HG03280 (cell line): ENCODE measurements around the gene SDHA.
"Not testable (repeated sequence)": the region's sequence is repeated elsewhere in the genome, so short reads cannot be mapped to it uniquely, and the experiment has no call there.

ENCODE experiments used
- ATAC-seq: cut with Tn5 transposase; IDR thresholded peaks from one replicate; pipeline ENCODE4 v1.9.1; 2021; ENCODE audit warnings: mild to moderate bottlenecking, moderate library complexity; ENCODE audit not compliant: unreplicated experiment

The SDHA gene

DNA sequence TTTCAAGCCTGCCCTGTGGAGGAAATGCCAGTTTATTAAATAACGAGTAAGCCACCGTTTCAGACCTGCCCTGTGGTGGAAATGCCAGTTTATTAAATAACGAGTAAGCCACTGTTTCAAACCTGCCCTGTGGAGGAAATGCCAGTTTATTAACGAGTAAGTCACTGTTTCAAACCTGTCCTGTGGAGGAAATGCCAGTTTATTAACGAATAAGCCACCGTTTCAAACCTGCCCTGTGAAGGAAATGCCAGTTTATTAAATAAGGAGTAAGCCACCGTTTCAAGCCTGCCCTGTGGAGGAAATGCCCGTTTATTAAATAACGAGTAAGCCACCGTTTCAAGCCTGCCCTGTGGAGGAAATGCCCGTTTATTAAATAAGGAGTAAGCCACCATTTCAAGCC, 33.9 kb downstream of the SDHA start:
- ATAC-seq: not testable (repeated sequence)

DNA sequence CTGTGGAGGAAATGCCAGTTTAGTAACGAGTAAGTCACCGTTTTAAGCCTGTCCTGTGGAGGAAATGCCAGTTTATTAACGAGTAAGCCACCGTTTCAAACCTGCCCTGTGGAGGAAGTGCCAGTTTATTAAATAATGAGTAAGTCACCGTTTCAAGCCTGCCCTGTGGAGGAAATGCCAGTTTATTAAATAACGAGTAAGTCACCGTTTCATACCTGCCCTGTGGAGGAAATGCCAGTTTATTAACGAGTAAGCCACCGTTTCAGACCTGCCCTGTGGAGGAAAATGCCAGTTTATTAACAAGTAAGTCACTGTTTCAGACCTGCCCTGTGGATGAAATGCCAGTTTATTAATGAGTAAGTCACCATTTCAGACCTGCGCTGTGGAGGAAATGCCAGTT, 34.4 kb downstream of the SDHA start:
- no peak for ATAC-seq

DNA sequence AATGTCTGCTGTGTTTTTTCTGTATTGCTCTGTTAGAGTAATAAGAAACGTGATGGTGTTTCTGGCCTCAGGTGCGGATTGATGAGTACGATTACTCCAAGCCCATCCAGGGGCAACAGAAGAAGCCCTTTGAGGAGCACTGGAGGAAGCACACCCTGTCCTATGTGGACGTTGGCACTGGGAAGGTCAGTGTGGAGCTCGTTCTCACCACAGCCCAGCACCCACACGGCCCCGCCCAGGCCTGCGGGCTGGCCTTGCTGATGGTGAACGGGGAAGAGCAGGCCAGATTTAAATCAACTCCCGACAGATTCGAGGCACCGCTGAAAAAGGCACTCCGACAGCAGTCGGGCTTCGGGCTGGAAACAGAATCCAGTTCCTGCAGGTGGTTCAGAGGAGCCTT, 36.2 kb downstream of the SDHA start:
- ATAC-seq: not testable (repeated sequence)

DNA sequence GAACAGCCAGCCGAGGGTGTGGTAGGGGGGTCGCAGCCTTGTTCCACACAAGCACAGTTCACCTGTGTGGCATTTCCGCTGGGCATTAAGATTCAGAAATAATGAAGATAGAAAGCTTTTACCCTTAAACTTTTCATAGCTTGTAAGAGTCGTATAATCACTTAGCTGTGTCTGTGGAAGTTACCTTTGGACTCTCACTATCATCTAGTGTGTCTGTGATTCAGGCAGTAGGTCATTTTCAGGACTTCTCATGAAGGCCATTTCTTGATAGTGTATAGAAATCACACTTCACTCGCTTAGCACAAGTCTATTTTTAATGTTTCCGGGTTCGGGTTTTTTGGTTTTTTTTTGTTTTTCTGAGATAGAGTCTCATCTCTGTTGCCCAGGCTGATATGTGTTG, 37.0 kb downstream of the SDHA start:
- ATAC-seq: not testable (repeated sequence)

DNA sequence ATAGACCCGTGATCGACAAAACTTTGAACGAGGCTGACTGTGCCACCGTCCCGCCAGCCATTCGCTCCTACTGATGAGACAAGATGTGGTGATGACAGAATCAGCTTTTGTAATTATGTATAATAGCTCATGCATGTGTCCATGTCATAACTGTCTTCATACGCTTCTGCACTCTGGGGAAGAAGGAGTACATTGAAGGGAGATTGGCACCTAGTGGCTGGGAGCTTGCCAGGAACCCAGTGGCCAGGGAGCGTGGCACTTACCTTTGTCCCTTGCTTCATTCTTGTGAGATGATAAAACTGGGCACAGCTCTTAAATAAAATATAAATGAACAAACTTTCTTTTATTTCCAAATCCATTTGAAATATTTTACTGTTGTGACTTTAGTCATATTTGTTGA, 38.2 kb downstream of the SDHA start:
- not testable (repeated sequence) for ATAC-seq

DNA sequence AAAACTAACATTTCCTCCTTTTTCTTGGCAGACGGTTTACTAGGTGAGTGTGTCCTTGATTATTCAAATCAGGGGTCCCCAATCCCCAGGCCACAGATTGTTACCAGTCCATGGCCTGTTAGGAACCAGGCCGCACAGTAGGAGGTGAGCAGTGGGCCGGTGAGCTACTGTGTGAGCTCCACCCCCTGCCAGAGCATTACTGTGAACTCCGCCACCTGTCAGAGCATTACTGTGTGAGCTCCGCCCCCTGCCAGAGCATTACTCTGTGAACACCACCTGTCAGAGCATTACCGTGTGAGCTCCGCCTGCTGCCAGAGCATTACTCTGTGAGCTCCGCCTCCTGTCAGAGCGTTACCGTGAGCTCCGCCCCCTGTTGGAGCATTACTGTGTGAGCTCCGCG, 39.0 kb downstream of the SDHA start:
- ATAC-seq: no peak

DNA sequence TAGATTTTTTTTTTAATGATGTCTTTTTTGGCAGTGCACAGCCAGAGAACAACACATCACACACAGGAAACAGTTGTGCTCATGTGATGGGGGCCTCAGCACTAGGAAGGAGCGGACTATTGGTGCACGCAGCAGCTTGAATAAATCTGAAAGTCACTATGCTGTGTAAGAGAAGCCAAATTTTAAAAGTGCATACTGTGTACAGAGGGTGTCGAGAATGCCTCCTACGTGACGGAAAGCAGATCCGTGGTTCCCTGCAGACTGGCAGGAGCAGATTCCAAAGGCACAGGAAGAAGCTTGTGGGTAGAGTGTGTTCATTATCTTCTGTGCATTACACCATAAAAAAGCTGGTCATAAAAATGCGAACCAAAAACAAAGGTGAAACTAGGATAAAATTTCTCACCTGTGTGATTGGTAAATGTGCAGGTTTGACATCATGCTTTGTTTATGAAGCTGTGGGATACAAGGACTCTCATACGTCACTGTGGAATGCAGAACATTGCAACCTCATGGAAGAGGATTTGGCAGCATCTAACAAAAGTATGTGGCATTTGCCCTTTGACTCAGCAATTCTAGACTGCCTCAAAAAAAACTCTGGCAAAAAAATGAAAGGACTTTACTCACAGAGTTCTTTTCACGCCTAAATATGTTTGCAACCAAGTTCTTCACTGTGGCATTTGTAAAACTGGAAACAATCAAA, 45.3 kb downstream of the SDHA start:
- not testable (repeated sequence) for ATAC-seq

DNA sequence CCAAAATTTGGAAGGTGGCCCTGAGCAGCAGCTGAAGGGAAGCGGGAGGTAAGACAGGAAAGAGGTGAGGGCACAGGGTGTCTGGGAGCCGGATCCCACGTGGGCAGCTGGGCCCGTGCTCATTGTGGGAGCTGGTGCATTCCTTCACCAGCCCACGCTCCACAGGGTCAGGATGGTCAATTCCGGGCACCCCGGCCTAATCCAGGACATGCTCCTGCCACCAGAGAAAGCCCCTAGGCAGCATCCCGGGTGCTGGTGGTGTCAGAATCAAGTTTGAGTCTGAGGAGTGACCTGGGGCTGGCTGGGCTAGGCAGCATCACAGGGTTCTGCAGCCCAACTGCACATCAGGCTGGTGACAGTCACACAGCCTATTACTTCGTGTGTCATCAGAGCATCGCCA, 46.2 kb downstream of the SDHA start:
- no peak for ATAC-seq

DNA sequence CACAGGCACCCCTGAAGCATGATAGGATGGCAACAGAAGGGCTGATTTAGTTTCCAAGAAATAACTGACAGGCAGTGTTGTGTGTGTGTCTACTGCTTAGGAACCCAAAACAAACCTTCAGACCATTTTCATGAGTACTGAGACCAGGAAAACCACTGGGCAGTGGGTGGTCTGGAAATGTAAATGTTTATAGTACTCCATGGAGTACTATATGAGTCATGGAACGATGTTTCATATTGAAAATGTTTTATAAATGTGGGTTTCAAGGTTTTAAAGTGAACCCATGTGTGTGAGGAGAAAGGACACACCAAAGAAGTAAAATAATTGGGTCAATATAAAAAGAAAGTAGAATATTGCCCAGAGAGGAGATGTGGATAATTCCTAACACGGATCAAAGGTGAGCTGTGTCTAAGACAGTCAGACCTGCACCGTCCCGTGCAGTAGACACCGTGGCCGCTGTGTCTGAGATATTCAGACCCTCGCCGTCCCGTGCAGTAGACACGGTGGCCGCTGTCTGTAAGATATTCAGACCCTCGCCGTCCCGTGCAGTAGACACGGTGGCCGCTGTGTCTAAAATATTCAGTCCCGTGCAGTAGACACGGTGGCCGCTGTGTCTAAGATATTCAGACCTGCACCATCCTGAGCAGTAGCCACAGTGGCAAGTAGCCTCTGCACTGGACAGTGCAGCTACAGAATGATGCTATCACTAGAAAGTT, 48.3 kb downstream of the SDHA start:
- ATAC-seq: not testable (repeated sequence)

DNA sequence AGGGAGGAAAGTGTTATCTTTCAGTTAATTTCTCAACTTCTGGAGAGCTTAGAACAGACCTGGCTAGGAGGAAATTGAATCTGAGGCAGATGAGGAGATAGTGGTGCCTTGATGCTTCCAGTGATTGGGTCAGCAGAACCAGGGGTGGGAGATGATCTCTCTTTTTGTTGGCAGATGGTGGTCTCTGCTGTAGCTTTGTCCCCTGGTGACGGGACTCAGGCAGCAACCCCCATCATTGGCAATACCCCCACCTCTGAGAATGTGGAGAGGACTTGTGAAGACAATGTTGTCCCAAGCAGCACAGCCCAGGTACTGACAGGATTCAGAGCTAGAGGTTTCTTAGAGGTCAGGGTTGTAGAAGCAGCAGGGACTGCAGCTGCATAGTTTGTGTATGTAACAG, 49.6 kb downstream of the SDHA start:
- no peak for ATAC-seq

DNA sequence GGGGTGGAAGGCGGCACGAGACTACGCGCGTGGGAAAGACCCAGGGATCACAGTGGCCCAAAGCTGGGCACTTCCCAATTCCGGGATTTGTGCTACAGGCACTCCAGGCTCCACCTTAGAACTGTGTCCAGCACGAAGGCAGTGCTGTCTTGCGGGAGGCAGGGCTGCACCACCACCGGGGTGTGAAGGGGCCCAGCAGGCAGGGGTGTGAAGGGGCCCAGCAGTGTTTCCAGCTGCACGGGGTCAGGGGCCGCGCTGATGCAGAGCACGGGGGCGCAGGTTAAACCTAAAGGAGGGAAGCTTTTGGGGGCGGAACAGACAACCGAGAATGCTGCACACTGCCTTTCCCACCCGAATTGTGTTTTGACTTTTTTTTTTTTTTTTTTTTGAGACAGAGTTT, 52.2 kb downstream of the SDHA start:
- no peak for ATAC-seq

DNA sequence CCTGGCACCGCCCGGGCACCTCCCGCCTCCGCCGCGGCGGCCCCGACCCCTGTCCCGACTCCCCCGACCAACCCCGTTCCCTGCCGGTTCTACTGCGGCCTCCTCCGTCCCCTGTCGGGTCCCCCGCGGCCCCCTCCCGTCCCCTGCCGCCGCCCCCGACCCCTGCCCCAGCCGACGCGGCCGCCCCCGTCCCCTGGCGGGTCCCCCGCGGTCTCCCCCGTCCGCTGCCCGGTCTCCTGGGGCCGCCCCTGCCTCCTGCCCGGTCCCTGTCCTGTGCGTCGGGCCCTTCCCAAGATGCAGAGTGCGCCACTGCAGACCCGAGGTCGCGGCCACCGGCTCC, 53.7 kb downstream of the SDHA start:
- ATAC-seq: peak; percentile 15

DNA sequence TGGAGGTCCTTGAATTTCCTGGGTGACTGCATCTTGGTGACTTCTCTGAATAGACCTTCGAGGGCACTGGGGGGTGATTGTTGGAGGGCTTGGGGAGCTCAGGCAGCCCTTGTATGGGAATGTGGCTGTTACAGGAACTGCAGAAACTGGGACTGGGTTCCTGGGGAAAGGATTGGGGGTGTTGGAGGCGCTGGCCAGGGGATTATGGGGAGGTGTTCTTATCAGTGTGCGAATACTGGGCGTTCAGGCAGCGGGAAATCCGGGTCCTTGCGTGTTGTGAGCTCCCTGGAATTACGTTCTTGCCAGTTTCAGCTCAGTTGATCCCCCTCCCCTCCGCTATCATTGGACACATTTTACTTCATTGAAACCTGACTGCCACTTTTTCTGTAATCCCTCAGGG, 55.0 kb downstream of the SDHA start:
- ATAC-seq: not testable (repeated sequence)

DNA sequence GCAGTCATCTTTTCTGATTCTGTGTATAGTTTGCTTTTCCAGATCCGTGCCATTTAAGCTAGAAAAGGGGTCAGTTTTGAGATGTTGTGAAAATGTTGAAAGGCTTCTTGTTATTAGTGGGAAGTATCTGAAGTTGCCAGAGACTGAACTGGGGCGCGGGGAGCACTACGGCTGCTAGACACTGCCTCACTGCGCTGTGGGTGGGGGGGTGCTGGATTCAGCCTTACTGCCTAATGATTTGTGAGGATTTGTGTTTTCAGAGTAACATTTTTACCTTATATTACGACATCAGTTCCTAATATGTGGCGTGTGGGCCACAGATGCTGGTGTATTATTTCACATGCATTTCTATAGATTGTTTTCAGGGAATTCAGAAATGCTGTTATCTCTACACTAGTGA, 55.4 kb downstream of the SDHA start:
- not testable (repeated sequence) for ATAC-seq

DNA sequence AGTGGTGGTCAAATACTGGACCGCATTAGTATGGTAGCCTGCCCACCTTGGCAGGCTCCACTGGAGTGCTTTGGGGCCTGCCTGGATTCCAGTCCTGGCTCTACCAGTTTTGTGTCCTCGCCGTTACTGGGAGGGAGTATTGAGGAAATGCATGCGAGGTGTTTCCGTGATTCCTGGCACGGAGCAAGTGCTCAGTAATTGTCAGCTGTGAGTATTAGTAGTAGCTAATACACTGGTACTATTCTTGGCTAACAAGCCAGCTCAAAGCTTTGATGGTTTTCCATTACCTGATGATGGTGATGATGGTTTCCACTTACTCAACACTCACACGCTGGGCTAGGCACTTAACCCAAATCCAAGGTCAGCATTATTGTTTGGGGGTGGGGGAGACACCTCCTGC, 56.2 kb downstream of the SDHA start:
- ATAC-seq: not testable (repeated sequence)

DNA sequence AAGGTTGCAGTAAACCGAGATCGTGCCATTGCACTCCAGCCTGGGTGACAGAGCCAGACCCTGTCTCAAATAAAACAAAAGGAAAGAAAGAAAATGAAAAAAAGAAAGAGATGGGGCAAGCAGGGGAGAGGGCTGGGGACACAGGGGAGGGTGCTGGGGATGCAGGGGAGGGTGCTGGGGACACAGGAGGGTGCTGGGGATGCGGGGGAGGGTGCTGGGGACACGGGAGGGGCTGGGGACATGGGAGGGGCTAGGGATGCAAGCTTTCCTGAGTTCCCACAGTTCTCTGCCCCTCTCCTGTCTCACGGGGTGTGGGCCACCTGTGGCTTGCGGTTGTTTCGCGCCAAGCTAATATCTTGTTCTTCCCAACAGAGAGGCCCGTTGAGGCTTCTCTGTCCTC, 60.5 kb downstream of the SDHA start:
- no peak for ATAC-seq

DNA sequence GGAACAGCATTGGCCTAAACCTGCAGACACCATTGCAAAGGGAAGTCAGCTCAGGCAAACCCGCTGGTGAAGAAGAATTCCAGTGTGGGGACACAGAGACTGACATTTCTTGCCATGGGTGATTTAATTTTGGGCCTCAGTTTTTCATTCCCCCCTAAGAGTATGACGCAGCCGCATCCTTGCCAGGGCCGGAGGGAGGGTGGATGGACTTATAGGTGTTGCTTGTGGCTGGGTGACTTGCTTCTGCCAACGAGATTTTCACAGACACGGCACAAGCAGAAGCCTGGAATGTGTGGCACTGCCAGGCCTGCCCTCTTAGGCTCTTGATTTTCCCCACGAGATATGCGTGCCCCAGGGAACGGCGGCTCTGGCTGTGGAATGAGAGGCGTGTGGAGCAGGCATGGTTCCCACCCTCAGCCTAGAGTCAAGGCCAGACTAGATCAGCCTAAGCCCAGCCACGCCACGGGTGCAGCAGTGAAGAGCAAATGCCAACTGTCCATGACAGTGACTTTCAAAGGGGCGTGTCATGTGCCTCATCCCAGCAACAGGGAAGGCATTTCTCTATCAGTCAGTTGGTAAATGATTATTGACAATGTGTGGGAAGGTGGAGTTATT, 61.0 kb downstream of the SDHA start:
- not testable (repeated sequence) for ATAC-seq

DNA sequence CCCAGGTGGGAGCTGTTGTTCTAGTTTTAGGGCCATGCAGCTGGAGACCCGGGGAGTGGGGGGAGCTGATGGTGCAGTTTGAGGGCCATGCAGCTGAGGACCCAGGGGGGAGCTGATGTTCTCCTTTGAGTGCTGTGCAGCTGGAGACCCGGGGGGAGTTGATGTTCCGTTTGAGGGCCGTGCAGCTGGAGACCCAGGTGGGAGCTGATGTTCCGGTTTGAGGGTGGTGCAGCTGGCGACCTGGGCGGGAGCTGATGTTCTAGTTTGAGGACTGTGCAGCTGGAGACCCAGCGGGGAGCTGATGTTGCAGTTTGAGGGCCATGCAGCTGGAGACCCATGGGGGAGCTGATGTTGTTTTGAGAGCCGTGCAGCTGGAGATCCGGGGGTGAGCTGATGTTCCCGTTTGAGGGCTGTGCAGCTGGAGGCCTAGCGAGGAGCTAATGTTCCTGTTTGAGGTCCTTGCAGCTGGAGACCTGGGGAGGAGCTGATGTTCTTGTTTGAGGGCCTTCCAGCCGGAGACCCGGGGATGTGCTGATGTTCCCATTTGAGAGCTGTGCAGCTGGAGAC, 68.0 kb downstream of the SDHA start:
- ATAC-seq: no peak

DNA sequence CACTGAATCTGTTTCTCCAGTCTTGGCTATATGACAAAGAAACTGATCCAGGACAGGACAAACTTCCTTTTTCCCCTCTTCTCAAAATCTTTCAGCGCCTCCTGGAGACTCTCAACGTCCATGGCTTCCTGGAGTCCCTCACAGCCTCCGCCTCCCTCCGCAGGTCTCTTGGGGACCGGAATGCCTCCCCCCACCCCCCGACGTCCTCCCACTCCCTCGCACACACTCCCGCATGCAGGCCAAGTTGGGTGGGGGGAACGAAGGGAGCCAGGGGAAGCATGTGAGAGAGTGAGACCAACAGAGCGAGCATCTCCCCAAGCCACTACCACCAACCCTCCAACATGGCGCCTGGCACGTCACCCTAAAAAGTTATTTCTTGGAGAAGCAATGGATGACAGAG, 72.1 kb downstream of the SDHA start:
- not testable (repeated sequence) for ATAC-seq

DNA sequence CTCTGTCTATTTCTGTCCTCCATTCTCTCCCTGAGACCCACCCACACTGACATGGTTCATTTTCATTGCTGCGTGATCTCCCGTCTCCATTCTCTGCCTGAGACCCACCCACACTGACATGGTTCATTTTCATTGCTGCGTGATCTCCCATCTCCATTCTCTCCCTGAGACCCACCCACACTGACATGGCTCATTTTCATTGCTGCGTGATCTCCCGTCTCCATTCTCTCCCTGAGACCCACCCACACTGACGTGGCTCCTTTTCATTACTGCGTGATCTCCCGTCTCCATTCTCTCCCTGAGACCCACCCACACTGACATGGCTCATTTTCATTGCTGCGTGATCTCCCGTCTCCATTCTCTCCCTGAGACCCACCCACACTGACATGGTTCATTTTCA, 73.2 kb downstream of the SDHA start:
- ATAC-seq: not testable (repeated sequence)

DNA sequence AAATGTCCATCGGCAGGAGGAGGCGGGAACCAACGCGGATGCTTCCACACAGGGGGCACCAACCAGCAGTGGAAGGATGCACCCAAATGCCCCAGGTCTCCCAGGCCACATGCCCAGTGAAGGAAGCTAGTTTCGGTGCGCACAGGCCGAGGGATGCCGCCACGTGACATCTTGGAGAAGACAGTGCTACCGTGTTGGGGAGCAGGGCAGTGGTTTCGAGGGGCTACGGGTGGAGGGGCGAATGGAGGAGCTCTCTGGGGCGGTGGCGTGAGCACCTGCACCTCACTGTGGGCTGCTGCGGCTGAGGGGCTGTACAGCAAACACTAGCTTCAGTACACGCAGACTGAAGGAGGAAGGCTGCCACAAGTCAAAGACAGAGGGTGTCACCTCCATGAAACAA, 76.7 kb downstream of the SDHA start:
- ATAC-seq: not testable (repeated sequence)

DNA sequence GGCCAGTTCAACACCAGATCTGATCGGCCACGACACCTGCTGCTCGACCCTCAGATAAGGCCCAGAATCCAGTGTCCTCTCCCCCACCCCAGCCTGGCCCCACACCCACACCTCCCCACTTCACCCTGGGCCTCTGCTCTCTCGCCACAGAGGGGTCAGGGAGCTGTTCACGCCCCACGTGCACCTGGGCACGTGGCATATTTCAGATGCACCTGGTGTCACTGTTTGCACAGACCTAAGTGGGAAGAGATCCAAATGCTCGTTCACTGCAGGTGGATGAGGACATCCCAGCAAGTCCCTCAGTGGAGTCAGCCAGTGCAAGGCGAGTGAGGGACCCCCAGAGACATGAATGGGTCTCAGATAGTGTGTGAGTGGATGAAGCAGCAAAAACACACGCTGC, 78.1 kb downstream of the SDHA start:
- not testable (repeated sequence) for ATAC-seq
